T-helper 2 cell treated with Interferon-gamma antibody and Interleukin-4, amounts not matched to agents 100 ng/mL and 5 ng/mL, for 36 hours (primary cell): ENCODE measurements around the gene SFT2D3. TPM values are rescaled to one million over a fixed set of nuclear protein-coding genes. Genes with fewer than 3 reads are reported as not detected.

Source experiments
- intact Hi-C: fragments of 100-400 bp; cut with micrococcal nuclease; formaldehyde crosslinking; loops from one replicate; pipeline ENCODE4 v1.15.1; 2023
- total RNA-seq: library from RNA; stranded (reverse); gene quantifications from 2 replicates; pipeline ENCODE4 v1.2.3, GENCODE V29; 2022

Gene SFT2D3
- total RNA-seq, 1 donor from 2014 or later = 4.4 TPM

DNA sequence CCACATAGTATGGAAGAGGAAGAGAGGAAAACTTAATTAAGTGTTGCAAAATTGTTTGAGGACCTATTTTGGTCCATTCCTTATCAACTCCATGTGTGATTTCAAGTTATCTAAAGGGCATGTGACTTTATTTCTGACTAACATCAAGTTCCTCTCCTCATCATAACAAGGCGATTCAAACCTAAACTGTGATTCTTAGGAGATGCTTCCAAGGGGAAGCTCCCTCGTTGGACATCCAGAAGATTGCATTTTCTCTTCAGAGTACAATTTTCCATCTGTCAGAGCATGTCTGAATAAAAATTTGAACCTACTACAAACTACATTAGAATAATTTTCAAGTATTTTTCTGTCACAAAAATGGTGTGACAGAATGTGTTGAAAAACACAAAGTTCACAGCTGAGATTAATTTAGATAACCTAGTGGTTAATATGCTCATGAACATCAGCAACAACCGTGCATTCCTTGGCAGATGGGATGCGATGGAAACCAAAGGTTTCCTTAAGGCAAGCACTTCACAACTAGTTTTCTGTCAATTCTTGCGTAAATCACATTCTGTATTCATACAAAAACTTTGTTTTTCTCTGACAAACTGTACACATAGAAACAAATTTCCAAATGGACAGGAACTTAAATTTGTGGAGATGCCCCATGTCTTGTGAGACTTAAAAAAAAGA lies 4.2 kb downstream of the SFT2D3 start:
- intact Hi-C loops = no loop called here

DNA sequence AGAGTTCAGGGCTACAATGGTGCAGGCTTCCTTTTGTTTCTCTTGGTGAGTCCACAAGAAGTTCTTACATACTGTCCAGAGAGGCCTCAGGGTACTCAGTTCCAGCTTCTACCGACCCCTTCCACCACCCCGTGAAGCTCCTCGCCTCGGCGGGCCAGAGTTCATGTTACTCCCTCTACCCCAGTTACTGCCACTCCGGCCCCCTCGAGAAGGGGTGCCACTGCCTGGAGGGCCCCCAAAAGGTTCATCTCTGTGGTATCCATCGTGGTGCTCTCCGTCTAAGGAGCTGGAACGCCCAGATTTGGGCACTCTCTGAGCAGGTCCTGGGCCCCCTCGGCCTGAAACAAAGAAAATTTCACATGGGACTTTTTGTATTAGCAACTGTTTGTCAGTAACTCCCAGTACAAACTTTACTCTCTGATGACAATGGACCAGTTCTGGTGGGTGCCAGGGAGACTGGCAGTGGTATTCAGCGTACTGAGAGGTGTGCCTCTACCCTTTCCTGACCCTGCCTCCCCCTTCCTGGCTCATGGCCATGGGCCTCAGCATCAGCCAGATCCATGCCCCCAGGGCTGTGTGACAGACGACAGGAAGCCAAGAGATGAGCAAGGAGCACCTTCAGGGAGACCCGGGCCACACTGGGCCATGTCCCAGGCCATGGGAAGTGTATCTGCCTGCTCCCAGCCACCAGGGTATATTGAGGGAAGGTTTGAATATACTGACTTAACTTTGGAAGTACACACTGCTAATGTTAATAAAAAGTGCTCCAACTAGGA lies 5.1 kb downstream of the SFT2D3 start:
- intact Hi-C loops = no loop called here

DNA sequence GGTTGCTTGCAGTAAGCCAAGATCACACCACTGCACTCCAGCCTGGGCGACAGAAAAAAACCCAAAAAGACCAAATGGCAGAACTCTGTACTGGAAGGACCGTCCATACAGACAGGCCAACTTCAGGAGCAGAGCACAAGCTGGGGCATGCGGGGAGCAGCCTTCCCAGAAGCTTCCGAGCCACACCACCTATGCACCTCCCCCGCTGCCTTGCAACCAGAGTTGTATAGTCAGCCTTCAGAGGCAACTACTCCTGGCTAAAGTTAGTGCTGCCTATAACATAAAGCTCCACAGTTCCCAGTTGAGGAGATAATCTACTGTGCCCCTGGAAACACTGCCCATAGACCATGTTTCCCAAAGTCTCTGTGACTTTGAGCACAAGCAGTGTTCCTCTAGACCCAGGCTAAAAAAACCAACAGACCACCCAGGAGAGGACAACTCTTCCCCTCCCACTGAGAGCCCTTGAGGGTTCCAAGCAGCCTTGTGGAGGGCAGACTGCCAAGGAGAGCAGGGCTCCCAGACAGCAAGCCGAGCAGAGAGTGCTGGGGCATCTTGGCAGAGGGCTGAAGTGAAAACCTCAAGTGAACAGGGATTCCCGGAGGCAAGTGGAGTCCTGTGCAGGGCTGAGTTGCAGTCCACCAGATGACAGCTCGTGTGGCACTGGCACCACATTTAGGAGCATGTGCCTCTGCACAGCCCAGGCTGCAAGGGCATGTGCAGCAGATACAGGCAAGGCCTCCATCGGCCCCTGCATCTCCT lies 6.8 kb downstream of the SFT2D3 start:
- intact Hi-C loops = no loop called here

DNA sequence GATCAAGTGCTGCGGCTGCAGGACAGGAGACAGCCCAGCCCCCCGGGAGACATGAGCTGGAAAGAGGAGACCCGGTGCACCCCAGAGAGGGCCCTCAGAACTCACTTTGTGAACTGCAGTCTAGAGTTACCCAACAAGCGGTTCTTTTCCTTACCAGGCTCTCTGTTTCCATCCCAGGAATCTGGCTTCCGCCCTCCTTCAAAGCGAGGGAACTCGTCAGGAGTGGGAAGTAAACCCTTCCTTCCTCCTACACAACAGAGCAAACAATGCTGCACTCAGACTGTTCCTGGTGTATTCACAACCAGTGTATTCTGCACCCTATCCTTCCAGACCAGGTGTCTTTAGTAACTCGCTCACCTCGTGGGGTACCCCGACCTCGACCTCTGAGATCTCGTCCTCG lies 8.0 kb downstream of the SFT2D3 start:
- intact Hi-C loops = no loop called here

DNA sequence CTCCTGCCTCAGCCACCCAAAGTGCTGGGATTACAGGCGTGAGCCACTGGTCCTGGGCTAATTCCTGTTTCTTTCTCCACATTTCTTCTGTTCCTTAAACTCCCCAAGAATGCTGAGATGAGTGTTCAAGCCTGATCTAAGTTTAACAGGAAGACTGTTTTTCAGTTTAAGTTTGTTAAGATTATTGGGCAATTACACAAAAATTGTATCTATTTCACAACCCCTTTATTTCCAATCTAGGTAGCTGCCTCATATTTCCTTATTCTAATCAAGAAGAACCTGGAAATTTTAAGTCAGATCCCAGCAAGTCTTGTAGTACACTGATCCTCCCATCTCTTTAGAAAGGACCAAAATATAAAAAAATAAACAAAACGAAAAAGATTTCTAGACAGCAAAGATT lies 11.7 kb downstream of the SFT2D3 start:
- intact Hi-C loops = no loop called here

DNA sequence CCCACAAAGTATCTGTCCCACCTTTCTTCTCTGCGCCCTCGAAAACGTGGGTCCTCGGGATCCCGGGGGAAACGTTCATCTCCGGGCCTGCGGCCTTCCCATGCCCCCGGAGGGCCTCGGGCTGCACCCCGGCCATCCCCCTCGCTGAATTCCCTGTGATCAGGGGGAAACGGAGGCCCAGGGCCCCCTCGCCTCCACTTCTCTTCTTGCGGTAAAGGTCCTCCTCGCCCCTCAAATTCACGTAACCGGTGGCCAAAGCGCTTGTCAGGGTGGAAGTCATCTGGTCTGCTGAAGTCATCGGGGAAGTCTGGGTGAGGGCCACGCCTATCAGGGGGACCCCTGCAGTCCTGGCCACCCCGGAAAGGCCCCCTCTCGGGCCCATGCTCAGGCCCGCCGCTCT lies 12.3 kb downstream of the SFT2D3 start:
- intact Hi-C loops = no loop called here

DNA sequence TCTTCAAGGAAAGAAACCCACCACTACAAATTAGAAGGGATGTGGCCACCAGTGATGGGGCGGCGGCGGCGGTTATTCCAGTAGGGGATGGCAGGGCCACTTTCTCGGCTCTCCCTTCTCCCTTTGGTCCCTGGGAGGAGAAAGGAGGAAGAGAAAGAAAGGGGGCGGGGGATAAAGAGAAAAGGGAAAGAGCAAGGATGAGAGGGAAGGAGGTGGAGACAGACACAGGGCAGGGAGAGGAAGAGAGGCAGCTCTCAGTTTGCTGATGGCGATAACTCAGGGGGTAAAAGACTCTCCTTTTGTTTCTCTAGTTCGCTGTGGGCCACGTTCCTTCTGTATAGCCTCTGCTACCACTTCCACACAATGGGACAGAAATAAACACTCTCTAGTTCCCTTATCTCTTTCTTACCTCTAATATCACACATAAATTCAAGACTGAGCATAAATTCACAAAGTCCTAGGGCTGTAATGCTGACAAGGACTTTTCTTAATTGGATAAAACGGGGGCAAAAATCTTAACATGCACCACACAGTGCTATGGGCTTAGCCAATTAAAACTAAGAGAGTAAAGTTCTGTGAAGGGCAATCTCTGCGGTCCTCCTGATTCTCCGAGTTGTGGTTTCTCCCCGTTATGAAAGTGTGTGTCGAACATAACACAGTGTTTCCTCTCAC lies 14.6 kb downstream of the SFT2D3 start:
- intact Hi-C loops = no loop called here

DNA sequence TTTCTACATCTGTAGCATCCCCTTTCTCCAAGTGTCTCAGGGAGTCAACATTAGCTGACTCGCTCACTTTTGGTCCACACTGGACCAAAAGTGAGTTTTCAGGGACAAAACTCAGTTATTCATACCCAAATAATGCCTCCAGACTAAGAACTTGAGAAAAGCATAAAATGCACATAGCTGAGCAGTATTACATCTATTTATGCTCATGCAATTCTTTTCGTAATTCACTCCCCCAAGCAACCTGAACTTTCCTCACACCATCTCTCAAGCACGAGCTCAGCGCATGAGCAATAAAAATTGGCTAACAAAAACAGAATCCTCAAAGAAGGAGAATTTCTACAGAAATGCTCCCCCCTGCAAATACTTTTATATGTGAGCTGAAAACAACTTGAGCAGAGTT lies 17.0 kb downstream of the SFT2D3 start:
- intact Hi-C loops = no loop called here

DNA sequence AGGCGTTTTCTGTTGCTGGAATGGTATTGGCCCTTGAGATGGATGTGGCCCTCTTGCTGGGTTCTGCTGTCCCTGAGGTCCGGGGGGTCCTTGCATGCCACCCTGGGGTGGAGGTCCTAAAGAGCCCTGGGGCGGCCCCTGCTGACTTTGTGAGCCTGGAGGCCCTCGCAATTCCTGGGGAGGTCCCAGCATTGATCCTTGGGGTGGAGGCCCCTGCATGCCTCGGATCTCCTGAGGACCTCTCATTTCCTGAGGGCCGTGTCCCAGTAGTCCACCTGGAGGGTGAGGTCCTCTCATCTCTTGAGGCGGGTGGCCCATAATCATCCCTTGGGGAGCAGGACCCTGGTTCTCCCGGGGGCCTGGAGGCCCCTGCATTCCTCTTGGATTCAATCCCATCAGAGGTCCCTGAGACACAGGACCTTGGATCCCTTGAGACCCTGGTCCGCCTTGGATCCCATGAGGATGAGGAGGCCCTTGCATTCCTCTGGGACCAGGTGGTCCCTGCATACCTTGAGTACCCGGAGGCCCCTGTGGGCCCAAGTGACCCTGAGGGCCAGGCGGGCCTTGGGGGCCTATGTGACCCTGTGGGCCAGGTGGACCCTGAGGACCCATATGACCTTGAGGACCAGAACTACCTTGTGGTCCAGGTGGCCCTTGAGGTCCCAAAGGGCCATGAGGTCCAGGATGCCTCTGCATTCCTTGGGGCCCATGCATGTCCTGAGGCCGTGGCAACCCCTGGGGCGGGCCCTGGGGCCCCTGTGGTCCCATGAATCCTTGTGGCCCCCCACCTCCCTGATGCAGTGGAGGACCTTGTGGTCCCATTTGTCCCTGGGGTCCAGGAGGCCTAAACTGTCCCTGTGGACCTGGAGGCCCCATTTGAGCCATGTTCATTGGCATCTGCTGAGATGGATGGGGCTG lies 18.3 kb downstream of the SFT2D3 start:
- intact Hi-C loops = no loop called here

DNA sequence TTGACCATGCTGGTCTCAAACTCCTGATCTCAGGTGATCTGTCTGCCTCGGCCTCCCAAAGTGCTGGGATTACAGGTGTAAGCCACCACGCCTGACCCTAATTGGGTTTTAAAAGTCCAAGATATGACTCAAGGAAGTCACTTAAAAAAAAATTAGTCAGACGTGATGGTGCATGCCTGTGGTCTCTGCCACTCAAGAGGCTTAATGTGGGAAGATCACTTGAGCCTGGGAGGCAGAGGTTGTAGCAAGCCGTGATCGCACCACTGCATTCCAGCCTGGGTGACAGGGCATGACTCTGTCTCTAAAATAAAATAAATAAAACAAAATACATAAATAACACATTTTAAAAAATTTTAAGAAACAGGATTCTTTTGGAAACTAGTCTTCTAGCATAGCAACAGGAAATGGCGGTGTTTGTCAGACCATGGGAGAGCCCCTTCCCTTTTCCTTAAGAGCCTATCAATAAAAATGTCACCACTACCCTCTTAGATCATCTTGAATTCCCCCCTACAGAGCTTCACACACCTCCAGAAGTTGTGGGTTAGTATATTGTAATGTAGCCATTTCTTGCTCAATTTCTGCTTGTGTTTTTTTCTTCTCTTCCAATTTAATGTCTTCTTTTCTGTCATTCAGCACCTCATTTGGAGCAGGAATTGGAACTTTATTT lies 20.1 kb downstream of the SFT2D3 start:
- intact Hi-C loops = no loop called here

DNA sequence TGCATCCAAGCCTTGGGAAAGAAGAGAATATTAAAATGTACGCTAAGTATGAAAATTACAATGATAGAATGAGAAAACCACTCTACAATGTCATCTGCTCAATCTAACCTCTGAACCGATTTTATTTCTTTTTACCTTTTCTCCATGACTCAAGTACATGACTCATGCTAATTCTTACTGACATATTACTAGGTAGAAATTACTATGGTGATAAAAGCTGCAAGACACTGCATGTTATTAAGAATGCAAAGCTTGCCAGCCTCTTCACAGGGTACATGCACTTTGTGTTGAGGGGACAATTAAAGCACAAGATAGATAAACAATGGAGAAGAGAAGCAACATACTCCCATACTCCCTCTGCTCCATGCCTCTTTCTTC lies 20.7 kb downstream of the SFT2D3 start:
- intact Hi-C loops = no loop called here

DNA sequence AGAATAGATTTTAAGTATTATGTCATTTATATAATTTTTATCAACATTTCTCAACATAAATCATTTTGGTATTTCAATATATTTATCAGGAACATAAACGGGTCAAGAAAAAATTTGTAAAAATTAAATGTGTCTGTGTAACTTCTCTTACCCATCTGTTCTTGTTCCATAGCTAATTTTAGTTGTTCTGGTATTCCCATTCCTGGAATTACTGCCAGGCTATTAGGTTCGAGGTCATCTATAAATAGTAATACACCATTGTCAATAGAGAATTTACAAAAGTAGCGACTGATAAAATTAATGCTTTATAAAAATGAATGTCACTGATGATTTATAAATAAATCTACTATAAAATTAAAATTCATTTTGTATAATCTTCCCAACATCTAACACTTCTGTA lies 21.5 kb downstream of the SFT2D3 start:
- intact Hi-C loops = no loop called here

DNA sequence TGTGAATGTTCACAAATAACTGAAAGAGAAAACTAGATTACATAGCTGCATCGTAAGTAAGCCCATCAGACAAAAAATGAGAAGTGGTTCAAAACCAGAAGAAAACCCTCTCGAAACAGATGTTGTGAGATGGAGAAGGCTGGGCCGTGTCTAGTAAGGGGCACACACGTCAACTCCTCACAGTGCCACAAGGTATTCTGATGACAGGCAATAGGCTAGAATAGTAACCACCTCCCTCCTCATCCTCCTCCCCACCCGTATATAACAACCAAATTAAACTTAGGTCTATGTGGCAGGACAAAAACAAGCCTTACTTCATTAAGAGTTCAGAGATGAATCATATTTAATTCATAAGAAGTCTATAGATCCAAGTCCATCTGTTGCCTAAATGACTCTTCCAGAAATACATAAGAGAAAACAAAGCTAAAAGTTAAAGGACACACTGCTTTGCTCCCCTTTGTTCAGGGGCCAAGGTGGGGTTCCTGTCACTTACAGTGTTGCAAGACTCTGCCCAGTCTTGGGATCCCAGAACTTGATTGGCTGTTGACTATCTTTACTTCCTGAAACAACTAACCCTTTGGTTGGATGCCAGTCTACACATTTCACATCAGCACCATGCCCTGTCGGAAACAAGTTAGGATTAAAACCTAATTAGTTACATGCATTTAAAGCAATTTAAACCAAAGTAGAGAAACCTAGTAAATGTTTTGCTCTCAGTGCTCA lies 25.0 kb downstream of the SFT2D3 start:
- intact Hi-C loops = no loop called here

DNA sequence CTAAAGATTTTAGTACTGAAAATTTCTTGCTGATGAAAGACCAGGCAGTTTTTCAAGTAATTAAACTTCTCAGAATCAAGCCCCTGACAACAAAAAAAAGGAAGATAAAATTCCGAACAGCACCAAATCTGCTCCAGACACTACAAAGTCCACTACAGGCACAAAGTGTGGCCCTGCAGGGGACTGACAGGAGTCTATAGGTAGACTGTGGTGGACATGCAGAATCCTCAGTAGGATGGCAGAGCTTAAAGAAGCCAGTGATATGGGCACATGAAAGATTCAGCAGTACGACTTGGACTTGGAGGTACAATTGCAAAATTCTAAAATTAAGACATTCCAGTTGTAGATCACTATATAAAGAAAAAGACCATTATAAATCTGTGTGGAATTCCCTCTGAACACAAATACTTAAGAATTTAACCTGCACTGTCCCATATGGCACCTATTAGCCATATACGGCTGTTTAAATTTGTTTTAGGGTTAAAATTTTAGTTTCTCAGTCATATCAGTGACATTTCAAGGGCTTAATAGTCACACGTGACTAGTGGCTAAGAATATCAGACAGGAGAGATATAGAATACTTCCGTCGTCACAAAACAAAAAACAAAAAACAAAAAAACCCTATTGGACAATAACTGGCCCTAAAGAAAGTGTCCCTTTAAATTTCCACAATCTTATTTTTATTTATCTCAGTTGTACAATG lies 32.0 kb downstream of the SFT2D3 start:
- intact Hi-C loops = no loop called here

DNA sequence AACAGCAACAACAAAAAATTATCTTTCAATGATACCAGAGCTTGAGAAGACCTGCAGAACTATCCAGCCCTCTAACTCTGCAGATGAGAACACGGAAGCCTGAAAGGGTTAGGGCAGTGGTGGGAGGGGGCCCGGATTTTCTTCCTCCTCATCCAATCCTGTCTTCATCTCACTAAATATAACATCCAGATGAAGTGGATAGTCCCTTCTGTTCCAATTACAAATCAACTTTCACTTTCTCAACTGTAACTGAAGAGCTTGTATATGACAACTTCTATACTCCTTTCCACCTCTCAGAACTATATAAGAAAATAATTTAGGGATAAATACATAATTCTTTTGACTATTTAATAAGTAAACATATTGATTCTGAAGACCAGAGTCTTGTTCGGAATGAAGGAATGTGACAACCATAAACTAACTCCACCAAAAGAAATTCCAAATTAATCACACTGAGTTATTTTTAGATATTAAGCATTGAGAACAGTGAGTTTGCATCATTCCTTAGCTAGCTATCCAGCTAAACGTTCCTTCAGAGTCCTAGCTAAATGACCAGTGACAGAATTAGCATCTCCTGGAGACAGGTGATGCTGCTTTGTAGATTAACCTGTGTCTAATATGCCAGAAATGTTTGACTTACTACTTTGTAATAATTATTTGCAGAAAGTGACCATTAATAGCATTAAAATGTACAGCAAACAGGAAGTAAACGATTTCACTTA lies 32.7 kb downstream of the SFT2D3 start:
- intact Hi-C loops = no loop called here

DNA sequence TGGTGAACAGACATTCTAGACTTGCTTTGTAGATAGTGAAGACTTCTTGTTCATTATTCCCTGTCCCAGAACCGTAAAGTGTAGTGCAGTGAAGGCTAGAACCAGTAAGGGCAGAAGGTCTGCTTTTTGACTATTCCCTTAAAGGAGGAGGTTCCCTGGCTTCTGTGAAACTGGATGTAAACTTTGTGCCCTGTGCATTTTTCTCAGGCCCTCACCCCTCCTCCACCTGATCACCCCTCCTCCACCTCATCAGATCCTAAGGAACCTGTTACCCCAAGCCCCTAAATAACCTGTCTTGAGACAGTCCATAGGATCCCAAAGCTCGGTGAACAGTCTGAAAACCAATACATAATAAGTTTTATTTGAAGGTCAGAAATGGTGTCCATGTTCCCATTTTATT lies 33.7 kb downstream of the SFT2D3 start:
- intact Hi-C loops = no loop called here

DNA sequence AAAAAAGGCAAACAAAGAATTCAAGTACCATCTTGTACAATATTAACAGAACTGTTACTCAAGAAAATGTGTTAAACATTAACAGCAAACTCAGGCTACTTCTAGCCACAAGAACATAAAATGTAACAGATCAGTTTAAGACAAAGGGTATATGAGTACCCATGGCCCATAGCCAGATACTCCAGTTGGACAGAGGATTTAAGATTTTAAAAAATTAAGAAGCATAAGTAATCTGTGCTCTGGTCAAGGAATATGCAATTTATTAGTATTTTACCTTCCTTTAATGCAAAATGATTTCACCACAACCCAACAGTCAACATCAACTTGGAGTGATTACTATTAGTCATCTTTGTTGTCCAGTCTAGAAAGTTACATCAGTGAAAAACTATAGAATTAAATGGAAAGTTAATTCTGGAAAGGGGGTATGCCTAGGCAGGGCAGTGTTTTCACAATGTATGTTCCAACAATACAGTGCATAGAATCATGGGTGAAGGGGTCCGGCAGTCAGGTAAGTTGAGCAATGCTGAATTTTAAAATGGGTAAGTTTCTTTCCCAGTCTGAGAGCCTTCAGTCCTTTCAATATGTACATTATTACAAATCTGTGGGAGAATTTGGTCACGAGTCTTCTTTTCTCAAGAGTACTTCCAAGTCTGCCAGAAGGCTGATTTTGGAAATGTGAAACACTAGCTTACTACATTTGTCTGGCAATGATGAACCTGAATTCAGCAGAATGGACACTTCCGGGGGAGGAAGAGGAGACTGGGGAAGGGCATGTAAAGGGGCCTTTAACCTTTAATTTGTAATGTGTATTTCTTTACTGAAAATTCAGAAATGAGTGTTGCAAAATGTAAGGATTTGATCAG lies 34.5 kb downstream of the SFT2D3 start:
- intact Hi-C loops = no loop called here
